HepG2 (cell line): ENCODE measurements around the gene METTL4. TPM values are rescaled to one million over a fixed set of nuclear protein-coding genes. Genes with fewer than 3 reads are reported as not detected.

Source experiments
- ATAC-seq: fragments of 200-7000 bp; cut with Tn5 transposase; 3 replicates; pipeline ENCODE4 v1.9.1; 2020; ENCODE audit warnings: mild to moderate bottlenecking, moderate library complexity
- BruUV-seq: library from RNA; stranded (reverse); fragments of 400-500 nt; replicated peaks from 2 replicates; lab custom pipeline; 2021; lab: Mats Ljungman, UMichigan
- CTCF ChIA-PET: fragments of 300-600 bp; formaldehyde crosslinking; extraction: SDS; loops from one replicate; lab custom pipeline; 2021; ENCODE audit warnings: low total read pairs, inconsistent platforms, low intra/inter-chr PET ratio; lab: Yijun Ruan, JAX
- POLR2A ChIA-PET: fragments of 350-600 bp; sonication (Branson Sonifier 250); formaldehyde crosslinking; loops from one replicate; lab custom pipeline; 2020; ENCODE audit warnings: antibody characterized with exemption, inconsistent platforms; lab: Yijun Ruan, JAX
- DNase-seq: peaks from one replicate; pipeline ENCODE4 v3.0.0-alpha.2; 2015; ENCODE audit warnings: low spot score
- FAIRE-seq: peaks from 3 replicates; lab custom pipeline; 2011; peaks lifted over from hg19 to GRCh38; lab: Jason Lieb, UNC
- H2AFZ ChIP-seq: one replicate; pipeline ENCODE4 v1.6.1; 2011; ENCODE audit warnings: low read length, inconsistent platforms
- H3K27ac ChIP-seq: fragments of 300-600 bp; 3 replicates; pipeline ENCODE4 v1.8.0; 2011; ENCODE audit warnings: mixed run types, mild to moderate bottlenecking, mixed read lengths, low read length, inconsistent platforms; ENCODE audit not compliant: insufficient read depth; ENCODE audit errors: extremely low read length
- H3K27me3 ChIP-seq, 2 experiments: fragments of 200-600 bp in 1 of 2; 2 replicates in 1 of 2; 3 replicates in 1 of 2; pipeline versions ENCODE4 v1.6.0 to v1.8.0; 2011; ENCODE audit warnings: low read length in 2 of 2, mild to moderate bottlenecking in 2 of 2, moderate library complexity in 2 of 2, inconsistent platforms in 1 of 2; ENCODE audit not compliant: insufficient read depth in 2 of 2, control insufficient read depth in 1 of 2
- H3K36me3 ChIP-seq, 2 experiments: fragments of 200-600 bp in 1 of 2; replicated peaks in 1 of 2; 2 replicates in 1 of 2; 3 replicates in 1 of 2; pipeline versions ENCODE4 v1.5.1 to v1.8.0; 2011; ENCODE audit warnings: low read length in 2 of 2, inconsistent platforms in 1 of 2; ENCODE audit not compliant: insufficient read depth in 2 of 2, control insufficient read depth in 1 of 2
- H3K4me1 ChIP-seq: 2 replicates; pipeline ENCODE4 v1.5.1; 2012; ENCODE audit warnings: low read length, inconsistent platforms; ENCODE audit not compliant: insufficient read depth
- H3K4me2 ChIP-seq: 2 replicates; pipeline ENCODE4 v1.6.0; 2011; ENCODE audit warnings: low read depth, low read length, inconsistent platforms
- H3K4me3 ChIP-seq, 3 experiments: fragments of 200-600 bp in 1 of 3; sonication (generic), shearing (Covaris generic) in 1 of 3; replicated peaks in 1 of 3; 2 replicates each; pipeline ENCODE4 v1.5.1; 2011 to 2016; ENCODE audit warnings: low read length in 3 of 3, inconsistent platforms in 2 of 3, low read depth in 2 of 3, mild to moderate bottlenecking in 2 of 3, control low read depth in 1 of 3, mixed read lengths in 1 of 3; ENCODE audit not compliant: insufficient read depth in 1 of 3
- H3K79me2 ChIP-seq: one replicate; pipeline ENCODE4 v1.6.1; 2011; ENCODE audit warnings: low read length, inconsistent platforms; ENCODE audit not compliant: insufficient read depth
- H3K9ac ChIP-seq: 2 replicates; pipeline ENCODE4 v1.6.0; 2011; ENCODE audit warnings: mild to moderate bottlenecking, low read depth, low read length, inconsistent platforms; ENCODE audit not compliant: insufficient read depth
- H3K9me3 ChIP-seq: 2 replicates; pipeline ENCODE4 v1.5.1; 2012; ENCODE audit warnings: mild to moderate bottlenecking, low read length
- H4K20me1 ChIP-seq: 2 replicates; pipeline ENCODE4 v1.6.0; 2011; ENCODE audit warnings: inconsistent platforms, mild to moderate bottlenecking, low read length, moderate library complexity; ENCODE audit not compliant: insufficient read depth
- CAMTA2 ChIP-seq: sonication (generic); formaldehyde crosslinking; IDR thresholded peaks from 2 replicates; pipeline ENCODE4 v1.4.0; 2020; ENCODE audit warnings: mild to moderate bottlenecking, missing genetic modification reagents, borderline replicate concordance
- TSC22D2 ChIP-seq: sonication (generic); formaldehyde crosslinking; IDR thresholded peaks from 2 replicates; pipeline ENCODE4 v1.5.1; 2020; ENCODE audit warnings: missing genetic modification reagents, mild to moderate bottlenecking, borderline replicate concordance
- ZNF552 ChIP-seq: sonication (generic); formaldehyde crosslinking; IDR thresholded peaks from 2 replicates; pipeline ENCODE4 v1.9.0; 2022; ENCODE audit warnings: missing genetic modification reagents, mild to moderate bottlenecking, borderline replicate concordance
- ZNF703 ChIP-seq: sonication (generic); formaldehyde crosslinking; IDR thresholded peaks from 2 replicates; pipeline ENCODE4 v1.5.1; 2020; ENCODE audit warnings: missing genetic modification reagents, mild to moderate bottlenecking, moderate library complexity, borderline replicate concordance
- ZUFSP ChIP-seq: sonication (generic); formaldehyde crosslinking; IDR thresholded peaks from 2 replicates; pipeline ENCODE4 v1.9.0; 2021; ENCODE audit warnings: missing genetic modification reagents, mild to moderate bottlenecking, borderline replicate concordance
- WGBS: methylation state at CpG from one replicate; pipeline ENCODE4 v1.1.6; 2017; ENCODE audit warnings: low lambda C conversion rate; 5-methylcytosine and 5-hydroxymethylcytosine counted together
- in situ Hi-C: cut with HindIII; loops from 2 replicates; pipeline ENCODE4 v1.10.0; 2017; ENCODE audit warnings: low pct_unique_long_range_greater_than_20kb; ENCODE audit not compliant: extremely low pct_ligation_motif_present
- intact Hi-C: fragments of 100-400 bp; cut with micrococcal nuclease; formaldehyde crosslinking; loops from one replicate; pipeline ENCODE4 v1.10.0; 2022; ENCODE audit not compliant: unreplicated experiment
- polyA plus RNA-seq, 8 experiments: library from polyadenylated mRNA; depleted of rRNA in 3 of 8; stranded (reverse) in 7 of 8; unstranded in 1 of 8; fragments of >200 nt; fragmentation: Illumina TruSeq in 4 of 8; extraction: Trizol in 4 of 8; gene quantifications; 2 replicates each; pipeline versions ENCODE4 v1.2.1 to v1.2.3, GENCODE V29; 2011 to 2016; ENCODE audit warnings: low read depth in 4 of 8, missing spikeins in 1 of 8, mixed read lengths in 1 of 8; ENCODE audit not compliant: insufficient read depth in 1 of 8
- total RNA-seq, 5 experiments: library from RNA; depleted of rRNA; stranded (reverse); fragments of >200 nt; fragmentation: Illumina TruSeq; extraction: Trizol; gene quantifications; 2 replicates each; pipeline ENCODE4 v1.2.3, GENCODE V29; 2016; ENCODE audit warnings: low read depth in 1 of 5

The METTL4 gene
- total and polyA plus RNA-seq, 2 of the 13 experiments (the other 11 are each of a cell fraction or from before 2014, with no cell fraction given) = 6.8 to 8.1 TPM

DNA sequence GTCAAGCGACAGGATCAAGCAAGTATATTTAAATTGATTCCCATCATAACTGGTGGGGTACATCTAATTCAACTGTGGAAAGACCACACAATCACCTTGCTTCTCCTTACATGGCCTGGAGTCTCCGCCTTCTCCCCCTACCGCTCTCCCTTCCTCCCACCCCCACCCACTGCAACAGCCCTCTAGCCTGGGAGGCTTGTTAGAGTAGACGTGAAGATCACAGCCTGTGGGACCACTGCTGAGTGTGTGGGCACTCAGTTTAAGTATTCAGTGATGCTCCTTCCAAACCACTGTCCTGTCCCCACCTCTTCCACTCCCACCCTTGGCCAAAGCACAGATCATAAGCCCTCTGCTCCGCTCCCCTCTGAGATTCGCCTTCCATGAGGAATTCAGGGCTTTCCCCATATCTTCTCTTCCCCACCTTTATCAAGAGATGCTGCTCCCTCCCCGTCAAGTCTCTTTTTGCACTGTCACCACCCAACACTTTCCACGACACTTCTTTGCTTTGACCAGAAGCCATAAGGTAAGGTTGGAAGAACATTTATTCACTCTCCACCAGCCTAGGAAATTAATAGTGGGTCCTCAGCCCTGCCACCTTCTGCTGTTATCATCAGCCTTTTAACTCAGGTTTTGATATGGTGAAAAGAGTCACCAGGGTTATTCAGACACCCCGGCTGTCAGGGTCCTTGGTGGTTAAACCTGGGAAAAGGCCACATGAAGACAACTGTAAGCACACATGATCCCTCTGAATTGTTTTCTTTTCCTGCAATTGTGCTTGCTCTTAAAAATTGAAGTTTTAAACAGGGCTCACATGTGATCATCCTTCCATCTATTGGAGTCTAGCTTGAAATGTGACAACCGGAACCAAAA lies 1.7 kb downstream of the METTL4 start:
- H4K20me1 ChIP-seq = no peaks in the 10 kb centered on the region
- CTCF ChIA-PET = no interaction called here
- 92% methylated on average over 10 of the region's 10 CpGs for WGBS
- H3K9me3 ChIP-seq = no peaks in the 10 kb centered on the region
- peak overlapping the region; percentile 98 for H3K9ac ChIP-seq
- POLR2A ChIA-PET = no interaction called here
- FAIRE-seq = no peak
- intact Hi-C loops = loop anchor here (2.0 kb wide), 1 partner anchor 19 kb away; no protein-coding TSS in a partner anchor
- no peak for DNase-seq
- peak overlapping the region; percentile 92 for H3K4me2 ChIP-seq
- TF ChIP-seq TSC22D2 (CRISPR knock-in tag) = no peak
- no peak for TF ChIP-seq ZNF703
- no peak for TF ChIP-seq ZNF552 (CRISPR knock-in tag)
- TF ChIP-seq CAMTA2 (CRISPR knock-in tag) = no peak
- TF ChIP-seq ZUFSP = no peak
- H2AFZ ChIP-seq = no peak overlapping the region
- ATAC-seq = no peak
- no peaks in the 10 kb centered on the region; a peak in 1 of 5 replicates for H3K27me3 ChIP-seq
- no peak overlapping the region for H3K27ac ChIP-seq
- in situ Hi-C loops = loop anchor here (25.0 kb wide), 1 partner anchor 1707 kb away; no protein-coding TSS in a partner anchor
- peaks cover 23% of the 10 kb centered on the region for H3K4me1 ChIP-seq
- H3K36me3 ChIP-seq = 0 out of 5 replicates have a peak, but pooled peaks cover 0 to 4% of the 10 kb centered on the region in 2 experiments
- no TSS peak for BruUV-seq
- H3K79me2 ChIP-seq = peaks cover 49% of the 10 kb centered on the region
- H3K4me3 ChIP-seq = peak overlapping the region; percentile 82 to 89 (median 83); a peak in 5 of 6 replicates
